Hepatic stellate cell (primary cell): Measurements from ENCODE around the gene TMCC3.
A peak's percentile ranks its signal among the peaks of the same experiment; 100 is the strongest.
"Not testable (repeated sequence)": the region's sequence is repeated elsewhere in the genome, so short reads cannot be mapped to it uniquely, and the experiment has no call there.

Experiments used
- DNase-seq: peaks from one replicate; pipeline ENCODE4 v3.0.0; 2011; ENCODE audit warnings: low spot score

TMCC3 gene

GRCh38 chr12:94566345-94566744 is 84.0 kb downstream of the TMCC3 start:
- DNase-seq = no peak

- no peak for DNase-seq
Measured at GRCh38 chr12:94565683-94566082, 84.7 kb downstream of the TMCC3 start.

- DNase-seq = no peak
Measured at GRCh38 chr12:94563286-94563685, 87.1 kb downstream of the TMCC3 start.

GRCh38 chr12:94561943-94562411 is 88.4 kb downstream of the TMCC3 start:
- DNase-seq = no peak

- DNase-seq = no peak
Measured at GRCh38 chr12:94560431-94561221, 89.7 kb downstream of the TMCC3 start.

- DNase-seq = no peak
Measured at GRCh38 chr12:94558612-94559011, 91.7 kb downstream of the TMCC3 start.

- no peak for DNase-seq
Measured at GRCh38 chr12:94557746-94558295, 92.5 kb downstream of the TMCC3 start.

- DNase-seq = no peak
Measured at GRCh38 chr12:94555687-94556086, 94.7 kb downstream of the TMCC3 start.

GRCh38 chr12:94553875-94554274 is 96.5 kb downstream of the TMCC3 start:
- DNase-seq = no peak

GRCh38 chr12:94553130-94553519 is 97.2 kb downstream of the TMCC3 start:
- no peak for DNase-seq

- DNase-seq = no peak
Measured at GRCh38 chr12:94551810-94552209, 98.5 kb downstream of the TMCC3 start.

- no peak for DNase-seq
Measured at GRCh38 chr12:94550964-94551363, 99.4 kb downstream of the TMCC3 start.

GRCh38 chr12:94548833-94549232 is 101.5 kb downstream of the TMCC3 start:
- not testable (repeated sequence) for DNase-seq

- DNase-seq = peak; percentile 67
Measured at GRCh38 chr12:94545935-94546771, 104.2 kb downstream of the TMCC3 start.

GRCh38 chr12:94544355-94544754 is 106.0 kb downstream of the TMCC3 start:
- no peak for DNase-seq

GRCh38 chr12:94538318-94538717 is 112.0 kb downstream of the TMCC3 start:
- no peak for DNase-seq

GRCh38 chr12:94536040-94536965 is 114.1 kb downstream of the TMCC3 start:
- no peak for DNase-seq

GRCh38 chr12:94535510-94535921 is 114.8 kb downstream of the TMCC3 start:
- DNase-seq = no peak

GRCh38 chr12:94534774-94535509 is 115.4 kb downstream of the TMCC3 start:
- DNase-seq = no peak

GRCh38 chr12:94534278-94534677 is 116.1 kb downstream of the TMCC3 start:
- no peak for DNase-seq
